Right atrium auricular region (tissue), 2 donors: Measurements from ENCODE around the gene UCMA. TPM values are rescaled to one million over a fixed set of nuclear protein-coding genes. Genes with fewer than 3 reads are reported as not detected.
"Not testable (repeated sequence)": the region's sequence is repeated elsewhere in the genome, so short reads cannot be mapped to it uniquely, and the experiment has no call there.

Experiments
- DNase-seq: peaks from one replicate; pipeline ENCODE4 v3.0.0-alpha.2; 2019; ENCODE audit warnings: low spot score
- H3K27ac ChIP-seq, 2 donors: fragments of 200-600 bp; sonication (generic); 1 replicate in 1 of 2; 2 replicates in 1 of 2; pipeline ENCODE4 v1.5.1; 2016 to 2019
- H3K27me3 ChIP-seq, 2 donors: fragments of 200-600 bp; sonication (generic); one replicate each; pipeline versions ENCODE4 v1.5.1 to v1.6.0; 2017 to 2019
- H3K36me3 ChIP-seq: fragments of 200-600 bp; sonication (generic); one replicate; pipeline ENCODE4 v1.5.1; 2016
- H3K4me1 ChIP-seq, 2 donors: fragments of 200-600 bp; sonication (generic); one replicate each; pipeline versions ENCODE4 v1.5.1 to v1.6.0; 2017 to 2019
- H3K4me3 ChIP-seq, 2 donors: fragments of 200-600 bp; sonication (generic); 1 replicate in 1 of 2; 2 replicates in 1 of 2; pipeline ENCODE4 v1.5.1; 2017 to 2019; ENCODE audit warnings: mild to moderate bottlenecking in 1 of 2, moderate library complexity in 1 of 2
- H3K9me3 ChIP-seq, 2 donors: fragments of 200-600 bp; sonication (generic); one replicate each; pipeline ENCODE4 v1.5.1; 2019
- CTCF ChIP-seq, 2 donors: fragments of 200-600 bp; sonication (generic); IDR thresholded peaks; one replicate each; pipeline ENCODE4 v1.5.1; 2019; ENCODE audit warnings: antibody characterized with exemption in 2 of 2
- total RNA-seq, 2 donors: library from RNA; depleted of rRNA; stranded (reverse); fragments of >200 nt; gene quantifications; one replicate each; pipeline ENCODE4 v1.1.0, GENCODE V29; 2016

Gene UCMA
- total RNA-seq, 2 donors from 2014 or later = not detected

- H3K27me3 ChIP-seq = no peaks in the 10 kb centered on the region
Observed at GRCh38 chr10:13256627-13257026, 22.5 kb upstream of the UCMA start.

GRCh38 chr10:13253726-13254125 lies 19.6 kb upstream of the UCMA start:
- H3K4me3 ChIP-seq = no peak overlapping the region
- TF ChIP-seq CTCF (IDR thresholded peaks at IDR 0.05) = no peak
- no peaks in the 10 kb centered on the region for H3K9me3 ChIP-seq
- no peak overlapping the region for H3K27ac ChIP-seq
- DNase-seq = no peak
- H3K4me1 ChIP-seq = no peaks in the 10 kb centered on the region
- no peaks in the 10 kb centered on the region for H3K27me3 ChIP-seq
- no peaks in the 10 kb centered on the region for H3K36me3 ChIP-seq

More at GRCh38 chr10:13256627-13257026, 22.5 kb upstream of the UCMA start:
- Histone ChIP-seq H3K27ac (no peak overlapping the region), H3K9me3 (no peaks in the 10 kb centered on the region), H3K4me1 (no peaks in the 10 kb centered on the region), H3K36me3 (no peaks in the 10 kb centered on the region), H3K4me3 (no peak overlapping the region)
- TF ChIP-seq CTCF (IDR thresholded peaks at IDR 0.05) = no peak
- DNase-seq = no peak

GRCh38 chr10:13247784-13248183 lies 13.6 kb upstream of the UCMA start:
- DNase-seq = no peak
- Histone ChIP-seq H3K9me3 (no peaks in the 10 kb centered on the region), H3K27ac (no peak overlapping the region), H3K36me3 (no peaks in the 10 kb centered on the region), H3K4me3 (no peak overlapping the region), H3K27me3 (no peaks in the 10 kb centered on the region), H3K4me1 (no peaks in the 10 kb centered on the region)
- TF ChIP-seq CTCF (IDR thresholded peaks at IDR 0.05) = no peak

GRCh38 chr10:13247246-13247645 lies 13.1 kb upstream of the UCMA start:
- DNase-seq = no peak
- Histone ChIP-seq H3K27ac (no peak overlapping the region), H3K4me1 (no peaks in the 10 kb centered on the region), H3K4me3 (no peak overlapping the region), H3K36me3 (no peaks in the 10 kb centered on the region), H3K27me3 (no peaks in the 10 kb centered on the region), H3K9me3 (no peaks in the 10 kb centered on the region)
- no peak for TF ChIP-seq CTCF (IDR thresholded peaks at IDR 0.05)

GRCh38 chr10:13242260-13242659 lies 8.1 kb upstream of the UCMA start:
- not testable (repeated sequence) for H3K36me3 ChIP-seq, H3K4me3 ChIP-seq, H3K4me1 ChIP-seq, H3K27me3 ChIP-seq, H3K27ac ChIP-seq, DNase-seq, H3K9me3 ChIP-seq

- H3K36me3 ChIP-seq = no peaks in the 10 kb centered on the region
- no peak for DNase-seq
- TF ChIP-seq CTCF (IDR thresholded peaks at IDR 0.05) = no peak
Observed at GRCh38 chr10:13241613-13242012, 7.4 kb upstream of the UCMA start.

More at GRCh38 chr10:13241613-13242012, 7.4 kb upstream of the UCMA start:
- no peak overlapping the region for H3K27ac ChIP-seq
- H3K9me3 ChIP-seq = no peaks in the 10 kb centered on the region
- no peak overlapping the region for H3K4me3 ChIP-seq
- no peaks in the 10 kb centered on the region for H3K27me3 ChIP-seq
- H3K4me1 ChIP-seq = no peaks in the 10 kb centered on the region
